H1 (cell line): ENCODE measurements around the gene AGBL1. TPM values are rescaled to one million over a fixed set of nuclear protein-coding genes. Genes with fewer than 3 reads are reported as not detected.

Experiments used
- CTCF ChIA-PET: fragments of 300-600 bp; sonication (Branson Sonifier 250); formaldehyde crosslinking; loops from one replicate; lab custom pipeline; 2021; ENCODE audit not compliant: partially characterized antibody; lab: Charles Lee
- POLR2A ChIA-PET: fragments of 300-600 bp; sonication (Branson Sonifier 250); formaldehyde crosslinking; loops from one replicate; lab custom pipeline; 2021; ENCODE audit warnings: inconsistent platforms; ENCODE audit not compliant: partially characterized antibody; lab: Charles Lee
- DNase-seq, 2 experiments: peaks; one replicate each; pipeline versions ENCODE4 v3.0.0 to v3.0.0-alpha.2; 2010 to 2022; ENCODE audit warnings: low spot score in 2 of 2, low read depth in 1 of 2, mixed read lengths in 1 of 2
- FAIRE-seq: peaks from 2 replicates; lab custom pipeline; 2011; peaks lifted over from hg19 to GRCh38; lab: Jason Lieb, UNC
- H2AFZ ChIP-seq: 2 replicates; pipeline ENCODE4 v1.8.1; 2012; ENCODE audit warnings: low read length, inconsistent platforms
- H2AK5ac ChIP-seq: 2 replicates; pipeline ENCODE4 v1.6.1; 2013; ENCODE audit warnings: low read depth, low read length
- H2BK120ac ChIP-seq: replicated peaks from 2 replicates; pipeline ENCODE3; 2013; ENCODE audit warnings: low read depth, low read length, inconsistent platforms
- H2BK12ac ChIP-seq: 2 replicates; pipeline ENCODE4 v1.6.1; 2013; ENCODE audit warnings: low read depth, low read length
- H2BK15ac ChIP-seq: 2 replicates; pipeline ENCODE4 v1.6.1; 2013; ENCODE audit warnings: low read length
- H2BK20ac ChIP-seq: 2 replicates; pipeline ENCODE4 v1.6.1; 2013; ENCODE audit warnings: low read length
- H2BK5ac ChIP-seq: 2 replicates; pipeline ENCODE4 v1.6.1; 2013; ENCODE audit warnings: low read depth, low read length
- H3K14ac ChIP-seq: 2 replicates; pipeline ENCODE4 v1.6.1; 2013; ENCODE audit warnings: inconsistent platforms; ENCODE audit not compliant: insufficient read length
- H3K18ac ChIP-seq: 2 replicates; pipeline ENCODE4 v1.6.1; 2013; ENCODE audit warnings: low read length; ENCODE audit errors: extremely low read depth
- H3K23ac ChIP-seq: 2 replicates; pipeline ENCODE4 v1.6.1; 2013; ENCODE audit warnings: inconsistent platforms; ENCODE audit not compliant: insufficient read length
- H3K23me2 ChIP-seq: 2 replicates; pipeline ENCODE4 v1.6.1; 2013; ENCODE audit warnings: low read depth, low read length
- H3K27ac ChIP-seq: 2 replicates; pipeline ENCODE4 v1.6.1; 2011; ENCODE audit warnings: low read depth, low read length, inconsistent platforms
- H3K27me3 ChIP-seq, 4 experiments: replicated peaks in 1 of 4; 1 replicate in 1 of 4; 2 replicates in 3 of 4; pipeline versions ENCODE4 v1.6.1 to v1.8.1; 2011 to 2013; ENCODE audit warnings: low read length in 3 of 4, mild to moderate bottlenecking in 3 of 4, inconsistent platforms in 2 of 4, mixed read lengths in 2 of 4, moderate library complexity in 1 of 4; ENCODE audit not compliant: control insufficient read depth in 3 of 4, insufficient read depth in 3 of 4; ENCODE audit errors: extremely low read depth in 1 of 4
- H3K36me3 ChIP-seq, 4 experiments: 2 replicates each; pipeline versions ENCODE4 v1.6.1 to v1.8.1; 2011 to 2013; ENCODE audit warnings: mild to moderate bottlenecking in 4 of 4, low read length in 3 of 4, moderate library complexity in 2 of 4, control low read depth in 1 of 4, inconsistent platforms in 1 of 4; ENCODE audit not compliant: insufficient read depth in 4 of 4, control insufficient read depth in 2 of 4
- H3K4ac ChIP-seq: replicated peaks from 2 replicates; pipeline ENCODE3; 2013; ENCODE audit warnings: low read length, low read depth, mixed read lengths, inconsistent platforms; ENCODE audit not compliant: insufficient read length
- H3K4me1 ChIP-seq, 4 experiments: replicated peaks in 1 of 4; 1 replicate in 1 of 4; 2 replicates in 3 of 4; pipeline versions ENCODE4 v1.6.1 to v1.8.1; 2011 to 2013; ENCODE audit warnings: low read length in 3 of 4, inconsistent platforms in 2 of 4, mixed read lengths in 1 of 4; ENCODE audit not compliant: insufficient read depth in 4 of 4, control insufficient read depth in 3 of 4
- H3K4me2 ChIP-seq, 2 experiments: 2 replicates each; pipeline versions ENCODE4 v1.6.1 to v1.8.1; 2011 to 2013; ENCODE audit warnings: low read depth in 2 of 2, low read length in 2 of 2, control low read depth in 1 of 2, inconsistent platforms in 1 of 2, mild to moderate bottlenecking in 1 of 2; ENCODE audit not compliant: insufficient read depth in 1 of 2
- H3K4me3 ChIP-seq, 4 experiments: fragments of 200-600, 300-600 bp in 1 of 4; sonication (generic), shearing (Covaris generic), sonication (Bioruptor Twin) in 1 of 4; 2 replicates each; pipeline versions ENCODE4 v1.5.1 to v1.8.1; 2011 to 2016; ENCODE audit warnings: low read length in 4 of 4, low read depth in 3 of 4, control low read depth in 2 of 4, inconsistent platforms in 2 of 4, mild to moderate bottlenecking in 2 of 4, mixed read lengths in 1 of 4, moderate library complexity in 1 of 4; ENCODE audit not compliant: insufficient read depth in 2 of 4; ENCODE audit errors: extremely low read depth in 1 of 4
- H3K56ac ChIP-seq: replicated peaks from 2 replicates; pipeline ENCODE3; 2013; ENCODE audit warnings: low read depth, mild to moderate bottlenecking, mixed read lengths, low read length, inconsistent platforms; ENCODE audit not compliant: insufficient read length
- H3K79me1 ChIP-seq: 2 replicates; pipeline ENCODE4 v1.6.1; 2013; ENCODE audit warnings: low read depth, low read length, control low read depth
- H3K79me2 ChIP-seq, 2 experiments: 2 replicates each; pipeline versions ENCODE4 v1.6.1 to v1.8.1; 2012 to 2013; ENCODE audit warnings: low read length in 2 of 2, mild to moderate bottlenecking in 2 of 2, inconsistent platforms in 1 of 2; ENCODE audit not compliant: insufficient read depth in 2 of 2, control insufficient read depth in 1 of 2
- H3K9ac ChIP-seq, 4 experiments: replicated peaks in 1 of 4; 1 replicate in 1 of 4; 2 replicates in 3 of 4; pipeline versions ENCODE4 v1.6.1 to v1.8.1; 2011 to 2013; ENCODE audit warnings: low read depth in 3 of 4, low read length in 3 of 4, control low read depth in 2 of 4, mild to moderate bottlenecking in 2 of 4, moderate library complexity in 2 of 4, inconsistent platforms in 1 of 4; ENCODE audit errors: extremely low read depth in 1 of 4
- H3K9me3 ChIP-seq, 2 experiments: 2 replicates each; pipeline versions ENCODE4 v1.6.1 to v1.8.1; 2012 to 2013; ENCODE audit warnings: mild to moderate bottlenecking in 2 of 2, moderate library complexity in 2 of 2, control low read depth in 1 of 2, inconsistent platforms in 1 of 2, low read depth in 1 of 2, low read length in 1 of 2, mixed read lengths in 1 of 2; ENCODE audit not compliant: insufficient read depth in 2 of 2
- H4K20me1 ChIP-seq, 2 experiments: replicated peaks in 1 of 2; 2 replicates each; pipeline versions ENCODE3 to v1.8.1; 2011 to 2013; ENCODE audit warnings: inconsistent platforms in 2 of 2, low read length in 2 of 2, mild to moderate bottlenecking in 1 of 2; ENCODE audit not compliant: insufficient read depth in 2 of 2, control insufficient read depth in 1 of 2
- H4K5ac ChIP-seq: 2 replicates; pipeline ENCODE4 v1.6.1; 2013; ENCODE audit warnings: low read length, low read depth, mixed read lengths, inconsistent platforms; ENCODE audit not compliant: insufficient read length
- H4K8ac ChIP-seq: 2 replicates; pipeline ENCODE4 v1.8.0; 2013; ENCODE audit warnings: mild to moderate bottlenecking, moderate library complexity, low read length, inconsistent platforms; ENCODE audit not compliant: insufficient read depth; ENCODE audit errors: extremely low read depth
- H4K91ac ChIP-seq: replicated peaks from 2 replicates; pipeline ENCODE3; 2013; ENCODE audit warnings: low read length, mixed read lengths, inconsistent platforms; ENCODE audit not compliant: insufficient read length
- CHD1 ChIP-seq: IDR thresholded peaks from 2 replicates; pipeline ENCODE4 v1.6.1; 2012; ENCODE audit warnings: low read depth, low read length, improper control_type of control experiment
- CTCF ChIP-seq, 3 experiments: IDR thresholded peaks; 1 replicate in 2 of 3; 2 replicates in 1 of 3; pipeline versions ENCODE4 v1.5.1 to v1.6.1; 2011; ENCODE audit warnings: low read length in 3 of 3, mild to moderate bottlenecking in 3 of 3, inconsistent platforms in 2 of 3, low read depth in 1 of 3, moderate library complexity in 1 of 3; ENCODE audit not compliant: insufficient read depth in 1 of 3; ENCODE audit errors: control extremely low read depth in 1 of 3
- E2F6 ChIP-seq: IDR thresholded peaks from 2 replicates; pipeline ENCODE4 v1.6.1; 2012; ENCODE audit warnings: inconsistent platforms
- RAD21 ChIP-seq, 2 experiments: IDR thresholded peaks in 1 of 2; conservative IDR thresholded peaks in 1 of 2; 2 replicates each; pipeline ENCODE4 v1.6.1; 2011; ENCODE audit warnings: low read depth in 2 of 2, low read length in 2 of 2, improper control_type of control experiment in 1 of 2, inconsistent platforms in 1 of 2, mild to moderate bottlenecking in 1 of 2, moderate library complexity in 1 of 2
- WGBS, 2 experiments: shearing (Covaris generic) in 1 of 2; methylation state at CpG; one replicate each; pipeline versions ENCODE4 v1.1.6 to v1.1.7; 2013 to 2015; ENCODE audit warnings: low lambda C conversion rate in 2 of 2, mixed read lengths in 2 of 2, inconsistent platforms in 1 of 2, low coverage in 1 of 2, missing lambda C conversion rate in 1 of 2; ENCODE audit not compliant: insufficient replicate concordance in 2 of 2, insufficient coverage in 1 of 2, insufficient read length in 1 of 2; ENCODE audit errors: extremely low coverage in 1 of 2, missing lambda C conversion rate in 1 of 2; 5-methylcytosine and 5-hydroxymethylcytosine counted together
- polyA plus RNA-seq, 7 experiments: library from polyadenylated mRNA; depleted of rRNA in 3 of 7; stranded (reverse) in 5 of 7; unstranded in 2 of 7; fragments of >200 nt in 5 of 7; fragments of 200-250 nt in 2 of 7; gene quantifications; 1 replicate in 5 of 7; 2 replicates in 1 of 7; 4 replicates in 1 of 7; pipeline versions ENCODE4 v1.2.1 to v1.2.3, GENCODE V29; 2011 to 2013; ENCODE audit warnings: missing spikeins in 2 of 7, mixed read lengths in 2 of 7
- total RNA-seq: library from RNA; stranded (reverse); fragmentation: NEBNext Ultra II Directional; extraction: Animal tissue kit (Norgen Biotek cat#: 25700); gene quantifications from 2 replicates; pipeline ENCODE4 v1.2.1, GENCODE V29; 2021

Gene AGBL1
- total and polyA plus RNA-seq, 2 of the 8 experiments (the other 6 are each of a cell fraction or from before 2014, with no cell fraction given), result not detected

- Histone ChIP-seq H2BK20ac (no peak overlapping the region), H2BK5ac (no peak overlapping the region), H3K4ac (no peak overlapping the region), H4K20me1 (no peaks in the 10 kb centered on the region), H3K79me1 (no peaks in the 10 kb centered on the region), H4K91ac (no peak overlapping the region), H3K79me2 (no peaks in the 10 kb centered on the region), H3K14ac (no peak overlapping the region), H3K4me3 (no peak overlapping the region), H2AFZ (peak overlapping the region; percentile 86), H4K8ac (no peak overlapping the region), H3K4me2 (no peak overlapping the region), H3K4me1 (no peaks in the 10 kb centered on the region; a peak in 1 of 7 replicates), H3K23ac (no peak overlapping the region), H3K9me3 (no peaks in the 10 kb centered on the region), H2BK12ac (no peak overlapping the region), H2BK120ac (no peak overlapping the region), H2AK5ac (no peak overlapping the region), H3K9ac (no peak overlapping the region), H2BK15ac (0 out of 2 replicates have a peak overlapping the region, but pooled peaks have one; percentile 31), H3K23me2 (no peaks in the 10 kb centered on the region), H3K56ac (no peak overlapping the region), H3K36me3 (no peaks in the 10 kb centered on the region), H3K18ac (no peak overlapping the region), H3K27ac (no peak overlapping the region), H3K27me3 (no peaks in the 10 kb centered on the region), H4K5ac (no peak overlapping the region)
- POLR2A ChIA-PET, result no interaction called here
- 78% methylated on average over 8 of the region's 8 CpGs; no CpG with 5 or more reads in 1 of the 2 experiments for WGBS, 2 experiments
- TF ChIP-seq RAD21 (IDR thresholded peaks at IDR 0.05 in 1 of 2, conservative IDR thresholded peaks at IDR 0.05 in 1 of 2; ENCODE audit: low read depth in 2 of 2, low read length in 2 of 2), result peak; percentile 20 to 51; a peak in 2 of 4 replicates
- peak; percentile 34 to 59 (median 59) for TF ChIP-seq CTCF (IDR thresholded peaks at IDR 0.05; ENCODE audit: control extremely low read depth in 1 of 3, insufficient read depth in 1 of 3, low read depth in 1 of 3, low read length in 3 of 3)
- TF ChIP-seq E2F6, result no peak
- no peak for TF ChIP-seq CHD1
- FAIRE-seq (no peak), DNase-seq (no peak)
- CTCF ChIA-PET, result interaction anchor here (0.6 to 1.5 kb wide), 6 partner anchors 10 to 71 kb away, joined by 3 to 5 read pairs (median 4); no protein-coding TSS in a partner anchor
These were observed 856.2 kb downstream of the AGBL1 start for GRCh38 chr15:86935841-86936240.
